ENCODE results near the gene CRABP2. TPM values are rescaled to one million over a fixed set of nuclear protein-coding genes. Genes with fewer than 3 reads are reported as not detected.
A peak's percentile ranks its signal among the peaks of the same experiment; 100 is the strongest.

Gene CRABP2
- polyA plus RNA-seq, 1 experiment, result 12.8 TPM

DNA sequence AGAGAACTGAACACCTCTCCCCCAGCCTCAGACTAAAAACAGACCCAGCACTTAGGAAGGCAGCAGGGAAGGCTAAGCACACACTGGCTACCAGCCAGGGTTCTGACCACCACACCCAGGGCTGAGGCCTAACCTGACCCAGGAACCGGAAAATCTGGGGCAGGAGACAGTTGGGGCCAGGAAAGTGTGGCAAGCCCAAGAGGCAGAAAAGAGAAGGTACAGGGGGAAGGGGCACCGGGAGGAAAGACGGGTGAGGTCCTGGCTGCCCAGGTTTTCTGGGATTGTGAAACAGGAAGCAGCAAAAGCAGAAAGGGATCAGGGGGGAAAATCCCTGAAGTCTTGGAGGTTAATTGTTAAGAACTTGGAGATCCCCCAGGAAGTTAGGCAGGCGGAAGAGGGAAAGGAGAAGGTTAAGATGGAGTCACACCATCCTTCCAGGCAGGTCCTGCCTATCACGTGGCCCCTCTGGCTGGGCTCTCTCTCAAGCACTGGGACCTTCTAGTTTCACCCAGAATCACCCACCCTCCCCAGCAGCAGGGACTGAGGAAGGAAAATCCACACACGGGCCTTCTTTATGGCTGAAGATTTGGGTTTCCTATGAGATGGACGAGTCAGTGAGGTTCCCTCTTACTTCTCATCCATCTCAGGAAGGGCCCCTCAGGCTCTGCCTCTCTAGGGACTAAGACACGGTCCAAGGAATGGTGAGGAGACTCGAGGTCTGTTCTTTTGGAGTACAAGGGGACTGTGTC, 43.5 kb upstream of the CRABP2 start:
- CTCF ChIA-PET, result interaction anchor here (1.2 to 1.6 kb wide), 3 partner anchors 12 to 111 kb away, joined by 3 to 8 read pairs (median 3); no protein-coding TSS in a partner anchor
- TF ChIP-seq, protein P1, sequence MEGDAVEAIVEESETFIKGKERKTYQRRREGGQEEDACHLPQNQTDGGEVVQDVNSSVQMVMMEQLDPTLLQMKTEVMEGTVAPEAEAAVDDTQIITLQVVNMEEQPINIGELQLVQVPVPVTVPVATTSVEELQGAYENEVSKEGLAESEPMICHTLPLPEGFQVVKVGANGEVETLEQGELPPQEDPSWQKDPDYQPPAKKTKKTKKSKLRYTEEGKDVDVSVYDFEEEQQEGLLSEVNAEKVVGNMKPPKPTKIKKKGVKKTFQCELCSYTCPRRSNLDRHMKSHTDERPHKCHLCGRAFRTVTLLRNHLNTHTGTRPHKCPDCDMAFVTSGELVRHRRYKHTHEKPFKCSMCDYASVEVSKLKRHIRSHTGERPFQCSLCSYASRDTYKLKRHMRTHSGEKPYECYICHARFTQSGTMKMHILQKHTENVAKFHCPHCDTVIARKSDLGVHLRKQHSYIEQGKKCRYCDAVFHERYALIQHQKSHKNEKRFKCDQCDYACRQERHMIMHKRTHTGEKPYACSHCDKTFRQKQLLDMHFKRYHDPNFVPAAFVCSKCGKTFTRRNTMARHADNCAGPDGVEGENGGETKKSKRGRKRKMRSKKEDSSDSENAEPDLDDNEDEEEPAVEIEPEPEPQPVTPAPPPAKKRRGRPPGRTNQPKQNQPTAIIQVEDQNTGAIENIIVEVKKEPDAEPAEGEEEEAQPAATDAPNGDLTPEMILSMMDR (IDR thresholded peaks at IDR 0.05; ENCODE audit: low read depth, low read length), result no peak
- peaks cover 5% of the 10 kb centered on the region; the same call in 1 of the 2 replicates for H3K9me3 ChIP-seq (ENCODE audit: control insufficient read depth, insufficient read depth, low read length)
- H3K27me3 ChIP-seq (ENCODE audit: control insufficient read depth, insufficient read depth, low read length), result no peaks in the 10 kb centered on the region
- DNase-seq (ENCODE audit: low read depth, low spot score), result no peak
- H3K27ac ChIP-seq (ENCODE audit: low read depth, low read length), result peak overlapping the region; percentile 96
- H3K4me3 ChIP-seq (ENCODE audit: low read depth, low read length), result peak overlapping the region; percentile 94
- POLR2A ChIA-PET, result no interaction called here

DNA sequence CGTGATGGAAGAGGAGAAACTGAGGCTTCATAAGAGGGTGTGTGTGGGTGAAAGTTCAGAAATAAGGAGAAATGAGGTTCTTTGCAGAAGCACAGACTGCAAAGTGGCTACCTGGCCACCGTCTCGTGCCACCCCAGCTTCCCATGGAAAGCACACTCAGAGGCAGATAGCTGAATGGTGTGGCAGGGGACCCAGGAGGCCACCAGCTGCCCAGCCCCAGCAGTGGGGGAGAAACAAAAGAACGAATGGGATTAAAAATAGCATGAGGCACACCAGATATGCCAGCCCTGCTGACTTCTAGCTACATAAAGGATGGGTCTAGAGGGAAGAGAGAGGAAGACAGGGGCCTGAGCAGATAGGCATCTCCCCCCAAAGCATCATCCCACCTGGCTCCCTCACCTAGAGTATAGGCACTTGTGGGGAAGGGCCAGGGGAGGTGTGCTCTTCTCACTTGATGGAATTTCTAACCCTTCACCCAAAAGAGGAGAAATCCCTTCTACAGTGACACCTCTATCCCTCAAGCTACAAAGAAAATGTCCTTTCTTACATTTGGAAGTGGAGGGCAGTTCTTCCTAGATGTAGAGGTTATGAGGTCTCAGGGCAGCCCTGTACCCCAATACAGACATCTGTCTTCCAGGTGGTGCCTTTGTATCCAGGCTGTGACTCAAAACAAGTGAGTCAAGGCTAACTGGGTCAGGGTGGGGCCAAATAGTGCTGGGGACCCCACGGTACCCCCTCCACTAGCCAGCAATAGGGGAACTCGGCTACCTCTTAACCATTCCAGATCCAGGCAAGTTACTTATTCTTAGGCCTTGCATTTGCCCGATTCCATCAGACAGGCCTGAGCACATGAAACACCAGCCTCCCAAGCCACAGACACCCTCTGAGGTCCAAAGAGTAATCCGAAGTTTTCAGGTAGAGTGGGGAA, 42.6 kb upstream of the CRABP2 start:
- CTCF ChIA-PET, result interaction anchor here (1.1 to 1.6 kb wide), 7 partner anchors 13 to 144 kb away, joined by 3 to 13 read pairs (median 4); no protein-coding TSS in a partner anchor
- DNase-seq (ENCODE audit: low read depth, low spot score), result no peak
- H3K27me3 ChIP-seq (ENCODE audit: control insufficient read depth, insufficient read depth, low read length), result no peaks in the 10 kb centered on the region
- peaks cover 5% of the 10 kb centered on the region; the same call in 1 of the 2 replicates for H3K9me3 ChIP-seq (ENCODE audit: control insufficient read depth, insufficient read depth, low read length)
- peak overlapping the region; percentile 94 for H3K4me3 ChIP-seq (ENCODE audit: low read depth, low read length)
- POLR2A ChIA-PET, result interaction anchor here (0.9 to 1.2 kb wide), 2 partner anchors 19 to 20 kb away, joined by 4 to 6 read pairs; partner anchors contain the start of genes ISG20L2, METTL25B and PRCC
- TF ChIP-seq, protein P1 (IDR thresholded peaks at IDR 0.05; ENCODE audit: low read depth, low read length), result no peak
- H3K27ac ChIP-seq (ENCODE audit: low read depth, low read length), result peak overlapping the region; percentile 96

DNA sequence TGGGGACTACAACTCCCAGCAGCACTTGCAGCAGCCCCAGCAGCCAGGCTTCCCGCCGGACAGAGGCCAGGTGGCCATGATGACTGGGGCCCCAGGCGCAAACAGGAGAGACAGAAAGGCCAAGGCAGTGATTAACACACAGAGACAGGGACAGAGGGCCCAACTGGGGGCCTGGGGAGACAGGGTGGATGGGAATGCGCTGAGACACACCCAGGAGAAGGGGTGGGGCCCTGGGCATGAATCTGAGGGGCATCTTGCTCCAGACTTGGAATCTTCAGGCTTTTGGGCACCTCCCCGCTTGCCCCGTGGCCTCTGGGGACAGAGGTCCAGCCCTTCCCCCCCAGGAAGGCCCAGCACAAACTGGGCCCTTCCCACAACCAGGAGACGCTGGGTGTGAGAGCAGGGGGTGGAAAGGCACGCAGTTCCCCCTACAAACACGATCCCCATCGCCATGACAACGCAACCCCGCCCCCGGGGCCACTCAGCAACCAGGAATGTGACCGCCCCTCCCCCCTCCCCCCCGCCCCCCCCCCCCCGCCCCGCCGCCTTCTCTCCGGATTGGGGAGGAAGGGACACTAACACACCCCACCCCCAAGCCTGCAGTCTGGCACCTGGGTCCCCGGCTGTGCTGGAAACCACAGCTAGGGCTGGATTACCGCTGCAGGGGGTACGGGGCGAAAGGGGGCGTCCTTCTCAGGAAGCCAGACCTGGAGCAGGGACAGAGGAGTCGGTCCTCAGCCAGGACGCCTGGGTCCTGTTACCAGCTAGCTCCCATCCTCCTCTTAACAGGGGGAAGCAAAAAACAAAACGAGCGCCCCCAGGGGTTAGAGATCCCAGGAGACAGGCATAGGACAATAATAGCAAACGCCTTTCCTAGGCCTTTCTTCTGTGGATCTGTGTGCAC, 41.6 kb upstream of the CRABP2 start:
- peak overlapping the region; percentile 94 for H3K4me3 ChIP-seq (ENCODE audit: low read depth, low read length)
- peak; percentile 76 for DNase-seq (ENCODE audit: low read depth, low spot score)
- TF ChIP-seq, protein P1 (IDR thresholded peaks at IDR 0.05; ENCODE audit: low read depth, low read length), result peak; percentile 38
- peaks cover 5% of the 10 kb centered on the region; the same call in 1 of the 2 replicates for H3K9me3 ChIP-seq (ENCODE audit: control insufficient read depth, insufficient read depth, low read length)
- peak overlapping the region; percentile 97 for H3K27ac ChIP-seq (ENCODE audit: low read depth, low read length)
- ChIA-PET POLR2A (interaction anchor here (0.9 to 1.2 kb wide), 2 partner anchors 19 to 20 kb away, joined by 4 to 6 read pairs; partner anchors contain the start of genes ISG20L2, METTL25B and PRCC), CTCF (interaction anchor here (0.7 to 1.6 kb wide), 9 partner anchors 10 to 145 kb away, joined by 3 to 13 read pairs (median 6); no protein-coding TSS in a partner anchor)
- H3K27me3 ChIP-seq (ENCODE audit: control insufficient read depth, insufficient read depth, low read length), result no peaks in the 10 kb centered on the region

DNA sequence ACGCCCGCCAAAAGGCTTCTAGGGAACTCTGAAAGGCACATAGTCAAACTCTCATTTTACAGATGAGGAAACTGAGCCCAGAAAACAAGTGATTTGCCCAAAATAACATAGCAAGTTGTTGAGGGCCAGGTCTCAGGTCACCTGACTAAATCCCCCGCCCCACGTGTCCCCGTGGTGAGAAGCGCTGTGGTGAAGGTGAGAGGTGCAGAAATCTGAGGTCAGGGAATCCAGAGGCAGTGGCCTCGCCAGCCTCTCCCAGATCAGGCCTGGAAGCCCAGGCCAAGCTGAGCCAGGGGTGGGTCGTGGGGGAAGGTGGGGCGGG, 41.0 kb upstream of the CRABP2 start:
- Histone ChIP-seq H3K4me3 (ENCODE audit: low read depth, low read length) (peak overlapping the region; percentile 58), H3K27ac (ENCODE audit: low read depth, low read length) (peak overlapping the region; percentile 97), H3K9me3 (ENCODE audit: control insufficient read depth, insufficient read depth, low read length) (peaks cover 5% of the 10 kb centered on the region; the same call in 1 of the 2 replicates), H3K27me3 (ENCODE audit: control insufficient read depth, insufficient read depth, low read length) (no peaks in the 10 kb centered on the region)
- no peak for DNase-seq (ENCODE audit: low read depth, low spot score)
- ChIA-PET POLR2A (no interaction called here), CTCF (interaction anchor here (1.5 kb wide), 2 partner anchors 20 to 146 kb away, joined by 4 to 6 read pairs; no protein-coding TSS in a partner anchor)
- TF ChIP-seq, protein P1 (IDR thresholded peaks at IDR 0.05; ENCODE audit: low read depth, low read length), result no peak
